Measurements from ENCODE around the gene NUDT16L1.

- TF ChIP-seq CTCF (conservative IDR thresholded peaks at IDR 0.05; ENCODE audit: low read length) = no peak
- TF ChIP-seq EZH2phosphoT487 (IDR thresholded peaks at IDR 0.05; ENCODE audit: borderline replicate concordance, low read depth, low read length) = no peak
These were observed 1.5 kb upstream of the NUDT16L1 start for GRCh38 chr16:4691666-4692412.
